ENCODE measurements around the gene SAPCD2.

Gene SAPCD2

GRCh38 chr9:137020771-137021567 lies 49.4 kb downstream of the SAPCD2 start:
- DNase-seq (ENCODE audit: insufficient read length, low spot score) (no peak), FAIRE-seq (no peak)

DNA sequence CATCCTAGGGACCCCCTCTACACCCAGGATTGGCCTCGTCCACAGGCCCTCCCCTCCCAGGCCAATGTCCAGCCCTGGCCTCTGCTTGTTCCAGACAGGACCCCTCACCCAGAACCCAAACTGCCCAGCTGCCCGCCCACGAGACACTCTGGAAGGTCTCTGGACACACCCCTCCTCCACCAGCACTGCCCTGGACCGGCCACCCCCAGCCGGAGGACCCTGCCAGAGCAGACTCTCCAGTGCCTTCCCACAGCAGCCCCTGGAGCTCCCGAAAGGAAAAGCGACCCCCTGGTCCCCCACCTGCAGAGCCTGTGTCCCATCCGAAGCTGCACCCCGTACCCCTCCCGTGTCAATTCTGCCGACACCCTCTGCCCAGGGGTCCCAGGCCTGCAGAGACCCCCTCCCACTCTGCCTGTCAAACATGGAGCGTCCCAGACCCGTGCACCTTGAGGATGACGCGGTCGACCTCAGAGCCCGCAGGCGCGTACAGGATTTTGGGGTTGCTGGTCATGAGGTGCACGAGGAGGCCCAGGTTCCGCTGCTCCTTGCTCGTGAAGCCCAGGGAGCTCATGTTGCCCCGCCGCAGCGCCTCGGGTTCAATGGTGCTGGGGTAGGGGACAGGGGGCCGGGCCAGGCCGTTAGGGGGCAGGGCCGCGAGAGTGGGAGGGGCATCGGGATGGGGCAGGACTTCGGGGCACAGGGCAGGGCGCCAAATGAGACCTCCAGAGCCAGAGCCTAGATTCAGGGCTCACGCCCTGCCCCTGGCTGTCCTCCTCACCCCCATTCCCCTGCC lies 50.3 kb downstream of the SAPCD2 start:
- DNase-seq (ENCODE audit: insufficient read length, low spot score) (no peak), FAIRE-seq (no peak)

DNA sequence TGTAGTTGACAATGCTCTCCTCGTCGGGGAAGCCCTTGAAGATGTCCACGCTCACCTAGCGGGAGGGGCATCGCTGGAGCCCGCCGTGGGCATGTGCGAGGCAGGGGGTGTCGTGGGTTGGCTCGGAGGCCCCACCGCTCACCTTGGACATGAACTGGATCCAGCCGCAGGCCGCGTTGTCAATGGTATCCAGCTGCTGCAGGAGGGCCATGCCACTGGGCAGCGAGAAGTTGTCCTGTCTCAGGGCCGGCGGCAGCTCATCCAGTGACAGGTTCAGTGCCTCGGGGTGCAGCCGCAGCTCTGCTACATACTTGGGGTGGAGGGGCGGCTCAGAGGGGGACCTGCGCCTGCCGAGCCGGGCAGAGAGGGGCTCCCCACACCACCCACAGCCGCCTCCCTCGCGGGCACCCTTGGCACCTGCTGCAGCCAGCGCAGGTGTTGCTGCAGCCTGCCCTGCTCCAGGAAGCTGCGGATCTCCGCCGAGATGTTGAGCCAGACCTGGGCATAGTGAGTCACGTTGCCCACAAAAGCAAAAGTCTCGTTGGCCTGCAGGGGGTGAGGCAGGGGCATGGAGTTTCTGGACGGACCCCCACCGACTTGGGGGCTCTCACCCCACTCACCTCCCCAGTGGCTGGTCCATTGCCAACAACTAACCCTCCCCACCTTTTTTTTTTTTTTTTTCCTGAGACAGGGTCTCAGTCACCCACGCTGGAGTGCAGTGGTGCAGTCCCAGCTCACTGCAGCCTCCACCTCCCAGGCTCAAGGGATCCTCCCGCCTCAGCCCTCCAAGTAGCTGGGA lies 51.4 kb downstream of the SAPCD2 start:
- DNase-seq (ENCODE audit: insufficient read length, low spot score) (no peak), FAIRE-seq (no peak)

DNA sequence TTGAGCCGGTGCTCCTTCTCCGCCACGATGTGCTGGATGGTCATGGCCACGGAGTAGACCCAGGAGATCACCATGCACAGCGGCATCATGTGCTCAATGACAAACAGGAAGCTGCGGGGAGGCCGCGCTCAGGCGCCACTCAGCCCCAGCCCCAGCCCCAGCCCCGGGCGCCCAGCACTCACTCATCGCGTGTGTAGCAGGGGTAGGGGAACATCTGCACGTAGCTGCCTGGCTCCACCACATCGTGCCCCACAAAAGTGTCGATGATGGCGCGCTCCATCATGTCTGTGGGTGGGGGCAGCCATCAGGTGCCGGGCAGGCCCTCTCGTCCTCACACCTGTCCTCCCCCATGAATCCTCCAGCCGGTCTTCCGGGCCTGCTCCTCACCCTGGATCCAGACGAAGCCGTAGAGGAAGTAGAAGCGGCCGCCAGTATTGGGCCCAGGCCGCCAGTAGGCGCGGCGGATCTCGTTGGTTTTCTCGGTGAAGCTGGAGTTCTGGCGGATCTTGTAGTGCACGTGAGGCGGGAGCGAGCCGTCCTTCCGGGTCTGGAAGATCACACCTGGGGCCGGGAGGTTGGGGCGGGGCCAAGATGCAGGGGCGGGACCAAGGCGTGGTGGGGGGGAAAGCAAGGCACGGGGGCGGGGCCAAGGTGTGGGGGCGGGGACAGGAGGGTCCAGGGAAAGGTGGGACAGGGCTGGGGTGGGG lies 52.4 kb downstream of the SAPCD2 start:
- no peak for DNase-seq (ENCODE audit: insufficient read length, low spot score)
- no peak for FAIRE-seq

GRCh38 chr9:137017071-137017470 lies 53.3 kb downstream of the SAPCD2 start:
- DNase-seq (ENCODE audit: insufficient read length, low spot score), result no peak
- no peak for FAIRE-seq

GRCh38 chr9:137016436-137016835 lies 53.9 kb downstream of the SAPCD2 start:
- DNase-seq (ENCODE audit: insufficient read length, low spot score) (no peak), FAIRE-seq (no peak)

GRCh38 chr9:137015976-137016375 lies 54.4 kb downstream of the SAPCD2 start:
- FAIRE-seq (no peak), DNase-seq (ENCODE audit: insufficient read length, low spot score) (no peak)

DNA sequence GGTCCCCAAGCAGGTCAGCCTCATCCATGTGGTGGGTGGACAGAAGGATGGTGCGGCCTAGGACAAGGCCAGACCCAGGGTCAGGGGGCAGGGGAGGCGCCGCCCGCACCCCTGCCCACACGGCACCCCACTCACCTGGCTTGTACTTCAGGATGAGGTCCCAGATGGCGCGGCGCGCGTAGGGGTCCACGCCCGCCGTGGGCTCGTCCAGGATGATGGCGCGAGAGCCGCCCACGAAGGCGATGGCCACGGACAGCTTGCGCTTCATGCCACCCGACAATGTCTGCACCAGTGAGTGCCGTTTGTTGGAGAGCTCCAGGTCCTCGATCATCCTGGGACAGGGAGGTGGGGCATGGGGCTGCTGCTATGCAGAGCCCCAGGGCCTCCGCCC lies 54.8 kb downstream of the SAPCD2 start:
- no peak for FAIRE-seq
- DNase-seq (ENCODE audit: insufficient read length, low spot score), result no peak

- DNase-seq (ENCODE audit: insufficient read length, low spot score) (no peak), FAIRE-seq (no peak)
Measured at GRCh38 chr9:137014776-137015539, 55.4 kb downstream of the SAPCD2 start.

DNA sequence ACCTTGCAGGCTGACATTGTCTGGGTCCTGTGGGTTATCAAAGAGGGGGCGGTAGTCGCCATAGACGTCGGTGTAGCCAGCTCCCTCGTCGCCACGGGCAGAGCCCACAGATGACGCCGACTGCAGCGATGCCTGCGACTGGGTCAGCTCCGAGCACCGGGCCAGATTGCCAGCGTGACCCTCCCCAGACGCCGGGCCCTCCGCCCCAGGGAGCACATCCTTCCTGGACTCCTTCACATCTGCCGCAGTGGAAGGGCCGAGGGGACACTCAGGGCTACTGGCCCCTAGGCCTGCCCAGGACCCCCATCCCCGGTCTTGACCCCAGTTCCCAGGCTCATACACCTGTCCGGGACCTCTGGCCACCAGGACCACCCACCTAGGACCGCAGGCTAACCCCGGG lies 56.2 kb downstream of the SAPCD2 start:
- no peak for FAIRE-seq
- DNase-seq (ENCODE audit: insufficient read length, low spot score), result no peak

DNA sequence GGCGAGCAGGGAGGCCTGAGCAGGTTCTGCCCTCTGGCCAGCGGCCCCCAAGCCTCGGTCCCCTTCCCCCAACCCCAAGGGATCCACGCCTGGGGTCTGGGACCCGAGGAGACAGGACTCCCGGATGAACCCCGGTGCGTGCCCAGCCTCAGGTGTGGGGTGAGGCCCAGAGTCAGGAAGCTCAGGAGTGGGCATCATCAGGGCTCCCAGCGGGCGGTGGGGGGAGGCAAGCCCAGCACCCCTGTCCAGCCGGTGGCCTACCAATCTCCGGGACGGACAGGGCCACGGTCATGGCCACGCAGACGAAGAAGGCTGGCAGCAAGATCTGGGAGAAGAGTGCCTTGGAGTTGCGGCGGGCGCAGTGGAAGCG lies 56.8 kb downstream of the SAPCD2 start:
- no peak for DNase-seq (ENCODE audit: insufficient read length, low spot score)
- no peak for FAIRE-seq

- DNase-seq (ENCODE audit: insufficient read length, low spot score), result no peak
Measured at GRCh38 chr9:137012694-137013570, 57.4 kb downstream of the SAPCD2 start.

More at GRCh38 chr9:137012694-137013570, 57.4 kb downstream of the SAPCD2 start:
- FAIRE-seq, result no peak

All from HTR-8/SVneo (cell line).